Measurements from ENCODE around the gene CREB5.
"Not testable (repeated sequence)": the region's sequence is repeated elsewhere in the genome, so short reads cannot be mapped to it uniquely, and the experiment has no call there.

CREB5 gene

DNA sequence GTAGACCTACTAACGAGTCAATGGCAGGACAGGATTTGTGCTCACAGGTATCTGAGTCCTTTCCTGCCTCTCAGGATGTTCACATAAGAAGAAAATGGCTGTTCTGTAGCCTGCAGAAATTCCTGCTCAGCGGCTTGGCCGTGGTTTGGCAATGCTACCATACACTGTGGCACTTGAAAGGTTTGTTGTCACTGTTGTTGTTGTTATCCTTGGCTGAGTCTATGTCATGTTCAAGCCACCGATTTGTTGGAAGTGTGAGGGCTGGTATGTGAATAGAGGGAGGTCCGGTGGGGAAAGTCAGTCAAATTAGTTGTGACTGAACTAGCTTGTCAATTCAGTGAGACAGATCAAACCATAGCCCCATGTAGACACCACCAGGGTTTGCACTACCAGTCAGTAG, 345.9 kb downstream of the CREB5 start:
- DNase-seq, result no peak

GRCh38 chr7:28759475-28759971, 347.2 kb downstream of the CREB5 start:
- DNase-seq, result no peak

GRCh38 chr7:28761505-28761904, 349.2 kb downstream of the CREB5 start:
- no peak for DNase-seq

- no peak for DNase-seq
Measured at GRCh38 chr7:28762651-28763050, 350.3 kb downstream of the CREB5 start.

- no peak for DNase-seq
Measured at GRCh38 chr7:28766359-28766758, 354.0 kb downstream of the CREB5 start.

- no peak for DNase-seq
Measured at GRCh38 chr7:28767356-28767755, 355.0 kb downstream of the CREB5 start.

GRCh38 chr7:28768577-28769147, 356.3 kb downstream of the CREB5 start:
- peak; percentile 44 for DNase-seq

DNA sequence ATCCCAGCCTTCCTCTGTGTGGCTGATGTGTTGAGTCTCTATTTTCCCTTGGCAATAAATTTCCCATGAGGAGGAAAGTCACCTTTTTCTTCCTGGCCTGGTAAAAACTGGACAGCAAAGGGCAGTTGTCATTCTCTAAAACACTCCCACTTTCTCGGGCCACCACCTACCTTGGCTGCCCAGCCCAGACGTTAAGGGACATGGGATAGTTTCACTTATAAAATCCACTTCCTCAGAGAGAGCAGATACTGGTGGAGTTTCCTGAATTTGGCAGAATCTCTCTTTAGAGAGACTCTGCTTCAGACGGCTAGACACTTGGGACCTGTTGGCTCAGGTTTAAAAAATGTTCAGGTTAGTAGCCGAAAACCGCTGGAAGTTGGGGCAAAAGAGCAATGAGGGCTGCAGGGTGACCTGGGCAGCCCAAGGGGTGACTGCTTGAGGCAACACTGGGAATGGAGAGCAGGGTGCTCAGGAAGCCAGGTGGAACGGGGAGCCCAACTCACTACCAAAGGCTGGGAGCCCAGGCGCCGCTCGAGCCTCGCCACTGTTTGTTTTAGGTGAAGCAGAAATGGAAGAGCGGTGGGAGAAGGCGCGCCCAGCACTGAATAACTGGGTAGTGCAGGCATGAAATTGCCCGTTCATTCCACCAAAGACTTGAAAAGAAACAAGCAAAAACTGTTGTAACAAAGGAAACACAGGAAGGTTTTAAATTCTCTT, 359.7 kb downstream of the CREB5 start:
- DNase-seq, result no peak

- peak; percentile 87 for DNase-seq
Measured at GRCh38 chr7:28773423-28774145, 361.3 kb downstream of the CREB5 start.

- DNase-seq, result peak; percentile 98
Measured at GRCh38 chr7:28774261-28774988, 362.1 kb downstream of the CREB5 start.

- DNase-seq, result no peak
Measured at GRCh38 chr7:28776463-28777157, 364.3 kb downstream of the CREB5 start.

GRCh38 chr7:28778786-28779185, 366.5 kb downstream of the CREB5 start:
- no peak for DNase-seq

DNA sequence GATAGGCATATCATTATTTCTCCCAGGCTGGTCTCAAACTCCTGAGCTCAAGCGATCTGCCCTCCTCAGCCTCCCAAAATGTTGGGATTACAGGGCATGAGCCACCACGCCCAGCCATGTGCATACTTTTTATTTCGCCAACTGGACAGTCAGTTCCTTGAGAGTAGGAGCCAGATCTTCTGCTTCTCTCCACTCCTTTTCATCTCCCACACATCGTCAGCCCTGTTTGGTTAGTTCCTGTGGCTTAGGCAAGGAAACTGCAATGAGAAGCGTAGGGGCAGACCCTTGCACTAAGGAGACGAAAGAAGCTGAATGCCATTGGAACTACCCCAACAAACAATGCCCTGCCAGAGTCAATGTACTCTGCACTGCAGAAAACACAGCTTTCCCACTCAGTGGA, 367.6 kb downstream of the CREB5 start:
- DNase-seq, result no peak

GRCh38 chr7:28782362-28782761, 370.0 kb downstream of the CREB5 start:
- DNase-seq, result no peak

- DNase-seq, result peak; percentile 91
Measured at GRCh38 chr7:28784171-28784902, 372.0 kb downstream of the CREB5 start.

GRCh38 chr7:28785041-28785995, 373.0 kb downstream of the CREB5 start:
- no peak for DNase-seq

DNA sequence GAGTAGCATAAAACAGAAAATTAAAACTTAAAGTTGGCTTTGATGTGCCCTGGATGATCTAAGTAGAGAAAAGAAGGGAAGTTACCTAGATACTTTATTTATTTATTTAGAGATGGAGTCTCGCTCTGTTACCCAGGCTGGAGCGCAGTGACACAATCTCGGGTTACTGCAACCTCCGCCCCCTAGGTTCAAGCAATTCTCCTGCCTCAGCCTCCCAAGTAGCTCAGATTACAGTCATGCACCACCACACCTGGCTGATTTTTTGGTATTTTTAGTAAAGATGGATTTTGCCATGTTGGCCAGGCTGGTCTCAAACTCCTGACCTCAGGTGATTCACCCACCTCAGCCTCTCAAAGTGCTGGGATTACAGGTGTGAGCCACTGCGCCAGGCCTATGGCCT, 373.8 kb downstream of the CREB5 start:
- DNase-seq, result not testable (repeated sequence)

GRCh38 chr7:28787106-28787505, 374.8 kb downstream of the CREB5 start:
- DNase-seq, result no peak

DNA sequence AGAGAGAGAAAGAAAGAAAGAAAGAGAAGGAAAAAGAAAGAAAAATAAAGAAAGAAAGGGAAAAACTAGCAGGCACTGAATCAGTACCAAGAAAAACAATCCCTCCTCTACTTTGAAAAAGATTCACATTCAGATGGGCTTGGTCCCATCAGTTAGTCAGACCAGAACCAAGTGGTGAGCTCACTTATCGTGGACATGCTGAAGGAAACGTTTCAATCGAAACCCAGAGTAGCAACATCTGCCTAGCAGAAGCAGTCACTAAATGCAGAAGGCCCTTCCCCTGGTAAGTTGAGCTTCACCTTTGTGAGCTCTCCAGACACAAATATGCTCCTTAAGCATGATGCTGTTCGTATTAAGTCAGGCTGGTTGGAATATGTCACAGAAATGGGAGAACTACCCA, 378.1 kb downstream of the CREB5 start:
- DNase-seq, result no peak

DNA sequence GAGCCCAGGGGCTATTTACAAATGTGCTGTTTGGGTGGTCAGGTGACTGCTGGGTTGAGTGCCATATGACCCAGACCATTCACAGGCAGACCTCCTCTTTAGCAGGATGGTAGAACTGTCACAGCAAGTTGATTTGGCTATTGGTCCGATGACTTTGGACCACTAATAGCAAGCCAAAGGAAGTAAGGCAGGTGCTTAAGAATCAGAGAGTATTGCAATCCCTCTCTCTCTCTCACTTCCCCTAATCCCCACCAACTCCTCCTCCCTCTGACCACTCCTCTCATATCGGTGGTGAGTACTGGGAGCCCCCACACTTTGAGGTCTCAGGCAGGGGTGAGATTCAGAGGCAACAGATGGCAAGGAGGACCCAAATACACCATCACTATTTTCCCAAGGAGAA, 380.5 kb downstream of the CREB5 start:
- no peak for DNase-seq

Measured in NCI-H1105 treated with DMSO at 0.1 percent for 48 hours (cell line).